Neural crest cell (in vitro differentiated cells): Measurements from ENCODE around the gene CCDC12. TPM values are rescaled to one million over a fixed set of nuclear protein-coding genes. Genes with fewer than 3 reads are reported as not detected.

Experiments
- DNase-seq: peaks from one replicate; pipeline ENCODE4 v3.0.0; 2021; ENCODE audit warnings: low read depth, mixed read lengths, low spot score
- H3K27ac Mint-ChIP-seq: one replicate; pipeline ENCODE4 v1.8.0; 2021; ENCODE audit warnings: mild to moderate bottlenecking, mixed read lengths; ENCODE audit not compliant: unreplicated experiment
- H3K27me3 Mint-ChIP-seq: 2 replicates; pipeline ENCODE4 v1.8.0; 2021; ENCODE audit warnings: low read depth, mild to moderate bottlenecking, mixed read lengths
- H3K36me3 Mint-ChIP-seq: 2 replicates; pipeline ENCODE4 v1.8.0; 2021; ENCODE audit warnings: low read depth, mild to moderate bottlenecking, mixed read lengths
- H3K4me1 Mint-ChIP-seq: 2 replicates; pipeline ENCODE4 v1.8.0; 2021; ENCODE audit warnings: mixed read lengths
- H3K4me3 Mint-ChIP-seq: one replicate; pipeline ENCODE4 v1.8.0; 2021; ENCODE audit warnings: mild to moderate bottlenecking, mixed read lengths
- H3K9me3 Mint-ChIP-seq: 2 replicates; pipeline ENCODE4 v1.8.0; 2021; ENCODE audit warnings: mixed read lengths
- total RNA-seq: library from RNA; stranded (reverse); gene quantifications from 2 replicates; pipeline ENCODE4 v1.2.1, GENCODE V29; 2021
- TF ChIP-seq, protein P1 (sequence below): fragments of 200-600 bp; sonication (generic); conservative IDR thresholded peaks from 2 replicates; pipeline ENCODE4 v1.5.0; 2021; ENCODE audit warnings: antibody characterized with exemption, mild to moderate bottlenecking

The CCDC12 gene
- total RNA-seq, 1 donor from 2014 or later = 54.3 TPM

DNA sequence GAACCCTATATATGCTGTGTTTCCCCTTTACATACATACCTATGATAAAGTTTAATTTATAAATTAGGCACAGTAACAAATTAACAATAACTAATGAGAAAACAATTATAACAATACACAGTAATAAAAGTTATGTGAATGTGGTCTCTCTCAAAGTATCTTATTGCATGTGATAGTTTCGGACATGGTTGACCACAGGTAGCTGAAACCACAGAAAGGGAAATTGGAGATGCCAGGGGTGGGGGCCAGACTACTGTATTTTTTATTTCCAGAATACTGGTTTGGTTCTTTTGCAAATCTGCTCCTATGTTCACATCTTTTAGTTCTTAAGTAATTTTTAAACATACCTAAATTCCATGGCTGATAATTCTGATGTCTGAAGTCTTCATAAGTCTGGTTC is 58.3 kb downstream of the CCDC12 start:
- TF ChIP-seq, protein P1, sequence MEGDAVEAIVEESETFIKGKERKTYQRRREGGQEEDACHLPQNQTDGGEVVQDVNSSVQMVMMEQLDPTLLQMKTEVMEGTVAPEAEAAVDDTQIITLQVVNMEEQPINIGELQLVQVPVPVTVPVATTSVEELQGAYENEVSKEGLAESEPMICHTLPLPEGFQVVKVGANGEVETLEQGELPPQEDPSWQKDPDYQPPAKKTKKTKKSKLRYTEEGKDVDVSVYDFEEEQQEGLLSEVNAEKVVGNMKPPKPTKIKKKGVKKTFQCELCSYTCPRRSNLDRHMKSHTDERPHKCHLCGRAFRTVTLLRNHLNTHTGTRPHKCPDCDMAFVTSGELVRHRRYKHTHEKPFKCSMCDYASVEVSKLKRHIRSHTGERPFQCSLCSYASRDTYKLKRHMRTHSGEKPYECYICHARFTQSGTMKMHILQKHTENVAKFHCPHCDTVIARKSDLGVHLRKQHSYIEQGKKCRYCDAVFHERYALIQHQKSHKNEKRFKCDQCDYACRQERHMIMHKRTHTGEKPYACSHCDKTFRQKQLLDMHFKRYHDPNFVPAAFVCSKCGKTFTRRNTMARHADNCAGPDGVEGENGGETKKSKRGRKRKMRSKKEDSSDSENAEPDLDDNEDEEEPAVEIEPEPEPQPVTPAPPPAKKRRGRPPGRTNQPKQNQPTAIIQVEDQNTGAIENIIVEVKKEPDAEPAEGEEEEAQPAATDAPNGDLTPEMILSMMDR = no peak
- Mint-ChIP-seq H3K27me3 (no peaks in the 10 kb centered on the region), H3K4me3 (no peak overlapping the region), H3K27ac (no peak overlapping the region), H3K4me1 (no peaks in the 10 kb centered on the region), H3K9me3 (peaks cover 7% of the 10 kb centered on the region), H3K36me3 (peaks cover 38% of the 10 kb centered on the region)
- DNase-seq = no peak

DNA sequence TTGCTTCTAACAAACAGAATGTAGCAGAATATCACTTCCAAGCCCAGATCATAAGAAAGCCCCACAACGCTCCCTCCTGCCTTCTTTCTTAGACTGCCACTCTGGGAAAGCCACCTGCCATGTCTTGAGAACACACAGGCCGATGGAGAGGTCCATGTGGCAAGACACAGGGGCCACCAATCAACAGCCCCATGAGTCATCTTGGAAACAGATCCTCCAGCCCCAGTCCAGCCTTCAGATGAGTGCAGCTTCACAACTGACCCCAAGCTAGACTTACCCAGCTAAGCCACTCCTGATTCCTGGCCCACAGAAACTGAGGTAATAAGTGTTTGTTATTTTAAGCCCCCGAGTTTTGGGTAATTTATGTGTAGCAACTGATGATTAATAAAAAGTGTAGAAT is 59.3 kb downstream of the CCDC12 start:
- H3K36me3 Mint-ChIP-seq = peaks cover 39% of the 10 kb centered on the region

DNA sequence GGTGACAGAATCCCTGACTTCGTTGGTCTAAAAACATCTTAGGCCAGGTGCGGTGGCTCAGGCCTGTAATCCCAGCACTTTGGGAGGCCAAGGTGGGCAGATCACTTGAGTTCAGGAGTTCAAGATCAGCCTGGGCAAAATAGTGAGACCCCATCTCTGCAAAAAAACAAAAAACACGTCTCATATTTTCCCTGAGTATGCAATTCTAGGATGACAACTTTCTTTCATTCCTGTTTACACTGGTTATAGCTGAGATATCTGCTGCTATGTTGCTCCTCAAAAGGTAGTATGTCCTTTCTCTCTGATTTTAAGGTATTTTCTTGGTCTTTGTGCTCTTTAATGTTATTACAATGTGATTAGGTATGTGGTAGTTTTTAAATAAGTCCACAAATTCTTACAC is 59.7 kb downstream of the CCDC12 start:
- Mint-ChIP-seq H3K36me3 (peaks cover 40% of the 10 kb centered on the region), H3K27ac (no peak overlapping the region), H3K9me3 (peaks cover 7% of the 10 kb centered on the region), H3K4me1 (no peaks in the 10 kb centered on the region), H3K27me3 (no peaks in the 10 kb centered on the region), H3K4me3 (no peak overlapping the region)
- no peak for DNase-seq
- TF ChIP-seq, protein P1 = no peak

More for the DNA sequence above, 59.3 kb downstream of the CCDC12 start:
- Mint-ChIP-seq H3K27ac (no peak overlapping the region), H3K9me3 (peaks cover 7% of the 10 kb centered on the region), H3K4me1 (no peaks in the 10 kb centered on the region), H3K4me3 (no peak overlapping the region), H3K27me3 (no peaks in the 10 kb centered on the region)
- TF ChIP-seq, protein P1 = no peak
- DNase-seq = no peak

DNA sequence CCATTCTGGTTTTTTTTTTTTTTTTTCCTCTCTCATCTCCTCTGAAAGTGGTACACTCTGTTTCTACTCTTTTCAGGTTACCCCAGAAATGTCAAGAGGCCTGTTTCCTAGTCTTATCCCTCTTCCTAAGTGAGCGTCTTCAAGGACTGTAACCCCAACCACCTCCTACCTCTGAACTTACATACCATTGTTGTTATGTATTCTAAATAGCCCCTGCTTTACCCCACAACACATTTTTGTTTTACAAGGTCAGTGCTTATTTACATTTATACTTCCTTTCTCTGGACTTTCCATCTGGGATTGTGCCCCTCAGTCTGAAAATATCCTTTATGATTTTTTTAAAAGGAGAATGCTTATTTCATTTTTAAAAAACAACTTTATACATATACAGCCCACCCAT is 60.3 kb downstream of the CCDC12 start:
- H3K27me3 Mint-ChIP-seq = no peaks in the 10 kb centered on the region
- DNase-seq = no peak
- peaks cover 7% of the 10 kb centered on the region for H3K9me3 Mint-ChIP-seq
- no peaks in the 10 kb centered on the region for H3K4me1 Mint-ChIP-seq
- peaks cover 40% of the 10 kb centered on the region for H3K36me3 Mint-ChIP-seq
- TF ChIP-seq, protein P1 = no peak
- no peak overlapping the region for H3K4me3 Mint-ChIP-seq
- H3K27ac Mint-ChIP-seq = no peak overlapping the region

DNA sequence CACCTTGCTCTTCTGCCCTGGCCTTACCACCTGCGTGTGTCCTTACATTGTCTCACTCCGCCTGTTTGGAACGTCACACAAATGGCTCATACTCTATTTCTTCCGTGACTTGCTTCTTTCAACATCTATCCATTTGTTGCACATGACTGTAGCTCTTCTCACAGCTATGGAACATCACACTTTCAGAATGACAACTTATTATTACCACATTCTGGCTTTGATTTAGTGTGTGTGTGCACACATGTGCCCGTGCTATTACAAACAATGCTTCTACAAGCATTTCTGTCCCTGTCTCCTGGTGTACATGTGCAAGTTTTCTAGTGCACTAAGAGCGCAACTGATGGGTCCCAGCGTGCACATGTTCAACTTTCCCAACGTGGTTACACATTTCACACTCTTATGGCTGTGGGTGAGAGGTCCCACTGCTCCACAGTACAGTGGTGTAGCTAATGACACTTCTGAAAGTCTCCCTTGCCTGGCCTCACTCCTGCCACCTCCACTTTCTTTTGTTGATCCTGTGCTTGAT is 61.2 kb downstream of the CCDC12 start:
- TF ChIP-seq, protein P1 = no peak
- H3K27ac Mint-ChIP-seq = no peak overlapping the region
- no peaks in the 10 kb centered on the region for H3K27me3 Mint-ChIP-seq

More for the DNA sequence above, 61.2 kb downstream of the CCDC12 start:
- Mint-ChIP-seq H3K36me3 (peaks cover 40% of the 10 kb centered on the region), H3K9me3 (peaks cover 7% of the 10 kb centered on the region), H3K4me3 (no peak overlapping the region), H3K4me1 (no peaks in the 10 kb centered on the region)
- DNase-seq = no peak
